ENCODE data around the gene CD164L2.

The CD164L2 gene

DNA sequence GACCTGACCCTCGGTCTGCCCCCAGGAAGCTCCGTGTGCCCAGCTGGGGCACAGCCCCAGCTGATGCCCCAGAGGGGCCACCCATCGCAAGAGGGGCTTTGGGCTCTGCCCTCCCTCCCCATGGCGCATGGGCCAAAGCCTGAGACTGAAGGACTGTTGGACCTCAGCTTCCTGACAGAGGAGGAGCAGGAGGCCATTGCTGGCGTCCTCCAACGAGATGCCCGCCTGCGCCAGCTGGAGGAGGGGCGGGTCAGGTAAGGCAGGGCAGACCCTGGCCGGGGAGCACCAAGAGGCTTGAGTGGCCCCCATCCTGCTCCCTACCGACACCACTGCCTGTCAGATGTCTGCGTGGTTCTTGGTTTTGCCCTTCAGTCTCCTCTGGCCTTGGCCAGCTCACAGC, 37.9 kb downstream of the CD164L2 start:
- no peak overlapping the region for H3K4me3 ChIP-seq (IDR thresholded peaks at IDR 0.05; ENCODE audit: insufficient read depth, low read depth, low read length)
- TF ChIP-seq, protein P1, sequence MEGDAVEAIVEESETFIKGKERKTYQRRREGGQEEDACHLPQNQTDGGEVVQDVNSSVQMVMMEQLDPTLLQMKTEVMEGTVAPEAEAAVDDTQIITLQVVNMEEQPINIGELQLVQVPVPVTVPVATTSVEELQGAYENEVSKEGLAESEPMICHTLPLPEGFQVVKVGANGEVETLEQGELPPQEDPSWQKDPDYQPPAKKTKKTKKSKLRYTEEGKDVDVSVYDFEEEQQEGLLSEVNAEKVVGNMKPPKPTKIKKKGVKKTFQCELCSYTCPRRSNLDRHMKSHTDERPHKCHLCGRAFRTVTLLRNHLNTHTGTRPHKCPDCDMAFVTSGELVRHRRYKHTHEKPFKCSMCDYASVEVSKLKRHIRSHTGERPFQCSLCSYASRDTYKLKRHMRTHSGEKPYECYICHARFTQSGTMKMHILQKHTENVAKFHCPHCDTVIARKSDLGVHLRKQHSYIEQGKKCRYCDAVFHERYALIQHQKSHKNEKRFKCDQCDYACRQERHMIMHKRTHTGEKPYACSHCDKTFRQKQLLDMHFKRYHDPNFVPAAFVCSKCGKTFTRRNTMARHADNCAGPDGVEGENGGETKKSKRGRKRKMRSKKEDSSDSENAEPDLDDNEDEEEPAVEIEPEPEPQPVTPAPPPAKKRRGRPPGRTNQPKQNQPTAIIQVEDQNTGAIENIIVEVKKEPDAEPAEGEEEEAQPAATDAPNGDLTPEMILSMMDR (conservative IDR thresholded peaks at IDR 0.05; ENCODE audit: low read depth, low read length): no peak
- H3K36me3 ChIP-seq (ENCODE audit: insufficient read depth): no peaks in the 10 kb centered on the region
- H3K4me2 ChIP-seq: no peak overlapping the region
- no peak overlapping the region for H3K27ac ChIP-seq
- no peaks in the 10 kb centered on the region for H4K20me1 ChIP-seq (ENCODE audit: insufficient read depth)
- H3K4me1 ChIP-seq (ENCODE audit: low read depth, poor library complexity, severe bottlenecking): no peaks in the 10 kb centered on the region
- H2AFZ ChIP-seq (ENCODE audit: low read depth): no peak overlapping the region
- no peak overlapping the region for H3K9ac ChIP-seq
- no peaks in the 10 kb centered on the region for H3K27me3 ChIP-seq (ENCODE audit: insufficient read depth, low read depth)
- H3K79me2 ChIP-seq (ENCODE audit: insufficient read depth, low read depth): no peaks in the 10 kb centered on the region

DNA sequence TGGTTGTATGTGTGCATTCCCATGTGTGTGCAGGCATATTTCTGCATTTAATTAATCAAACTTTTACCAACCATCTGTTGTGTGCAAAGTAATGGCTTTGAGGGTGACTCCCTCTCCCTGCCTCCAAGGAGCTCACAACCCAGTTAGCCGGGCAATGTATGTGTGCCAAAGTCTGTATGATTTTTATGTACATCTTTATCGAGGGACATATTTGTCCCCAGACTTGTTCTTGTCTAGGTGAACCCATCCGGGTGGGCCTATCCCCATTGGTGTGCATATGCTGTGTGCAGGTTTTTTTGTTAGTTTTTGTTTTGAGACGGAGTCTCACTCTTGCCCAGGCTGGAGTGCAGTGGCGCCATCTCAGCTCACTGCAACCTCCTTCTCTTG, 39.5 kb downstream of the CD164L2 start:
- no peak overlapping the region for H3K27ac ChIP-seq
- H3K36me3 ChIP-seq (ENCODE audit: insufficient read depth): no peaks in the 10 kb centered on the region
- H2AFZ ChIP-seq (ENCODE audit: low read depth): no peak overlapping the region
- H3K27me3 ChIP-seq (ENCODE audit: insufficient read depth, low read depth): no peaks in the 10 kb centered on the region
- H4K20me1 ChIP-seq (ENCODE audit: insufficient read depth): no peaks in the 10 kb centered on the region
- no peaks in the 10 kb centered on the region for H3K79me2 ChIP-seq (ENCODE audit: insufficient read depth, low read depth)
- H3K4me3 ChIP-seq (IDR thresholded peaks at IDR 0.05; ENCODE audit: insufficient read depth, low read depth, low read length): no peak overlapping the region
- TF ChIP-seq, protein P1 (conservative IDR thresholded peaks at IDR 0.05; ENCODE audit: low read depth, low read length): no peak
- no peak overlapping the region for H3K4me2 ChIP-seq
- H3K9ac ChIP-seq: no peak overlapping the region
- no peaks in the 10 kb centered on the region for H3K4me1 ChIP-seq (ENCODE audit: low read depth, poor library complexity, severe bottlenecking)

DNA sequence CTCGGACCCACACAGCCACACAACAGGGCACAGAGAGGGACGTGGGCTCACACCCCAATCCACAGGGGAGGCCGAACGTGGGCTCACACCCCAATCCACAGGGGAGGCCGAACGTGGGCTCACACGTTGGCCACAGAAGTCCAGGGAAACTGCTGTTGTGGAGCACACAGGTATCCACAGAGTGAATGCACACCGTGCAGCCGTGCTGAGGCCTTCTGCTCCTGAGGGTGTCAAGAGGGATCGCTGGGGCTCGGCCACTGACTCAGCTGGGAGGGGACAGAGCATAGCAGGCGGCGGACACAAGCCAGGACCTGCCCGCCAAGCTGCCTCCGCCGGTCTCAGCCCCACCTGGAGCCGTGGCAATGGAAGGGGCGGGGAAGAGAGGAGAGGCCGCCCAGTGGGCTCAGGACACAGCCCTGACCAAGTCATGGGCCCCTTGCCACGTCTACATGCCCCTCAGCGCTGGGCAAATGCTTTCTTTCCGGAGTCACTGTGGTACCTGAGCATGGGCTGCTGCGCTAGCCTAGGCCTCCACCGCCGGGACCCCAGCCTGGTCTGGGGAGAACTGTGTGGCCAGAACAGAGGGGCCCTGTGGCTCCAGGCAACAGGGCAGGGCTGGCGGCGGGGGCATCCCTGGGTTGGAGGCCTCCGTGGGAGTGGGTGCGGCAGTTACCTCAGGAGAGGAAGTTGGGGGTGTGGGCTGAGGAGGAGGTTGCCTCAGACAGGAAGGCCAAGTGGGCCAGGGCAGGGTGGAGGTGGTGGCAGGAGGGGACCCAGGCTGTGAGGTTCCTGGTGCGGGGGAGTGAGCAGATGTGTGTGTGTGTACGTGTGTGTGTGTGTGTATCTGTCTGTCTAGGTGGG, 40.1 kb downstream of the CD164L2 start:
- Histone ChIP-seq H3K27me3 (ENCODE audit: insufficient read depth, low read depth) (no peaks in the 10 kb centered on the region), H3K9ac (no peak overlapping the region), H3K4me1 (ENCODE audit: low read depth, poor library complexity, severe bottlenecking) (no peaks in the 10 kb centered on the region), H3K4me3 (IDR thresholded peaks at IDR 0.05; ENCODE audit: insufficient read depth, low read depth, low read length) (no peak overlapping the region), H4K20me1 (ENCODE audit: insufficient read depth) (no peaks in the 10 kb centered on the region), H3K4me2 (no peak overlapping the region), H3K27ac (no peak overlapping the region), H3K79me2 (ENCODE audit: insufficient read depth, low read depth) (no peaks in the 10 kb centered on the region), H3K36me3 (ENCODE audit: insufficient read depth) (no peaks in the 10 kb centered on the region), H2AFZ (ENCODE audit: low read depth) (no peak overlapping the region)
- TF ChIP-seq, protein P1 (conservative IDR thresholded peaks at IDR 0.05; ENCODE audit: low read depth, low read length): no peak

DNA sequence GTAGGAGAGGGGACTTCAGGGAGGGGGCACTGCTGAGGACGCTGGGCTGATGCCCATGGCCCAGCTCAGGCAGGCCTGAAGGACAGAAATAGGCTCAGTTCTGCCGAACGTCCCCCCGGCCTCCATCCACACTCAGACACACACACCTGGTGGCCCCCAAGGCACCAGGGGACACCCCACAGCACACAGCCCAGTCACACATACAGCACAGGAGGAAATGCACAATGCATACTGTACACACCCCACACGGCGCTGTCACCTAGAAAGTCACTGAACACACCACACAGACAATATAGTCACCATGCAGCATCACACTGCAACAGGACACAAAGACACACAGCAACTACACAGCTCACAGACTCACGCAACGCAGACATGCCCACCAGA, 40.7 kb downstream of the CD164L2 start:
- Histone ChIP-seq H3K4me2 (no peak overlapping the region), H4K20me1 (ENCODE audit: insufficient read depth) (no peaks in the 10 kb centered on the region), H3K4me3 (IDR thresholded peaks at IDR 0.05; ENCODE audit: insufficient read depth, low read depth, low read length) (no peak overlapping the region), H3K4me1 (ENCODE audit: low read depth, poor library complexity, severe bottlenecking) (no peaks in the 10 kb centered on the region), H3K36me3 (ENCODE audit: insufficient read depth) (no peaks in the 10 kb centered on the region), H3K27me3 (ENCODE audit: insufficient read depth, low read depth) (no peaks in the 10 kb centered on the region), H3K9ac (no peak overlapping the region), H2AFZ (ENCODE audit: low read depth) (no peak overlapping the region), H3K27ac (no peak overlapping the region), H3K79me2 (ENCODE audit: insufficient read depth, low read depth) (no peaks in the 10 kb centered on the region)
- TF ChIP-seq, protein P1 (conservative IDR thresholded peaks at IDR 0.05; ENCODE audit: low read depth, low read length): no peak

Data from KMS-11 (cell line).